SK-N-MC (cell line): Measurements from ENCODE around the gene FNDC5.

Experiments used
- EZH2 ChIP-seq: fragments of 200-600 bp; sonication (generic); IDR thresholded peaks from one replicate; pipeline ENCODE4 v1.6.1; 2017; ENCODE audit warnings: antibody characterized with exemption
- POLR2AphosphoS5 ChIP-seq: IDR thresholded peaks from 2 replicates; pipeline ENCODE4 v1.6.1; 2012; ENCODE audit warnings: mild to moderate bottlenecking, low read depth, low read length, borderline replicate concordance

DNA sequence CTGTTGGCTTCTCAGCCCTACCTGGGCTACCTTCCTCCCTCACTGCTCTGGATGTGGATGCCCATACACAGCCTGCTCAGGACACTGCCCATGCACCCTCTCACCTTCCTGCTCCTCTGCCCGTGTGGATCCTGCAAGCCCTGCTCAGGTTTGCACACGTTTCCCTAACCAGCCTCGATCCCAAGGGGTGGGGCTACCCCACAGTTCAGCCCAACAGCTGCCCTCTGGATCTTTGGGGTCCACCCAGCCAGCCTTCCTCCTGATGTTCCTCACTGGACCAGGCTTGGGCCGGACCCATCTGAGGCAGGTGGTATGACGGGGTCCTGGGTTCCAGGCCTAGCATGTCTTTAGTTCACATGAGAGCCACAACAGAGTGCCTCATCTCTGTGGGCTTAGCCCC lies 25.7 kb upstream of the FNDC5 start:
- TF ChIP-seq POLR2AphosphoS5: no peak
- TF ChIP-seq EZH2: no peak
